ENCODE measurements around the gene SYT1.

GRCh38 chr12:79083181-79083580, 218.6 kb downstream of the SYT1 start:
- TF ChIP-seq, protein P1, sequence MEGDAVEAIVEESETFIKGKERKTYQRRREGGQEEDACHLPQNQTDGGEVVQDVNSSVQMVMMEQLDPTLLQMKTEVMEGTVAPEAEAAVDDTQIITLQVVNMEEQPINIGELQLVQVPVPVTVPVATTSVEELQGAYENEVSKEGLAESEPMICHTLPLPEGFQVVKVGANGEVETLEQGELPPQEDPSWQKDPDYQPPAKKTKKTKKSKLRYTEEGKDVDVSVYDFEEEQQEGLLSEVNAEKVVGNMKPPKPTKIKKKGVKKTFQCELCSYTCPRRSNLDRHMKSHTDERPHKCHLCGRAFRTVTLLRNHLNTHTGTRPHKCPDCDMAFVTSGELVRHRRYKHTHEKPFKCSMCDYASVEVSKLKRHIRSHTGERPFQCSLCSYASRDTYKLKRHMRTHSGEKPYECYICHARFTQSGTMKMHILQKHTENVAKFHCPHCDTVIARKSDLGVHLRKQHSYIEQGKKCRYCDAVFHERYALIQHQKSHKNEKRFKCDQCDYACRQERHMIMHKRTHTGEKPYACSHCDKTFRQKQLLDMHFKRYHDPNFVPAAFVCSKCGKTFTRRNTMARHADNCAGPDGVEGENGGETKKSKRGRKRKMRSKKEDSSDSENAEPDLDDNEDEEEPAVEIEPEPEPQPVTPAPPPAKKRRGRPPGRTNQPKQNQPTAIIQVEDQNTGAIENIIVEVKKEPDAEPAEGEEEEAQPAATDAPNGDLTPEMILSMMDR (conservative IDR thresholded peaks at IDR 0.05; ENCODE audit: low read depth in 2 of 2) = no peak
- TF ChIP-seq NANOG (IDR thresholded peaks at IDR 0.05; ENCODE audit: borderline replicate concordance) (no peak), POLR2AphosphoS5 (IDR thresholded peaks at IDR 0.05; ENCODE audit: low read depth) (no peak), EZH2phosphoT487 (IDR thresholded peaks at IDR 0.05; ENCODE audit: unreplicated experiment) (no peak), ZNF331 (CRISPR knock-in tag; IDR thresholded peaks at IDR 0.05; ENCODE audit: low read depth) (no peak), EZH2 (IDR thresholded peaks at IDR 0.05; ENCODE audit: low read depth, unreplicated experiment) (no peak), CREB1 (CRISPR knock-in tag; IDR thresholded peaks at IDR 0.05; ENCODE audit: low read depth) (no peak), ZNF114 (CRISPR knock-in tag; IDR thresholded peaks at IDR 0.05) (no peak)
- TF ChIP-seq, protein P2, sequence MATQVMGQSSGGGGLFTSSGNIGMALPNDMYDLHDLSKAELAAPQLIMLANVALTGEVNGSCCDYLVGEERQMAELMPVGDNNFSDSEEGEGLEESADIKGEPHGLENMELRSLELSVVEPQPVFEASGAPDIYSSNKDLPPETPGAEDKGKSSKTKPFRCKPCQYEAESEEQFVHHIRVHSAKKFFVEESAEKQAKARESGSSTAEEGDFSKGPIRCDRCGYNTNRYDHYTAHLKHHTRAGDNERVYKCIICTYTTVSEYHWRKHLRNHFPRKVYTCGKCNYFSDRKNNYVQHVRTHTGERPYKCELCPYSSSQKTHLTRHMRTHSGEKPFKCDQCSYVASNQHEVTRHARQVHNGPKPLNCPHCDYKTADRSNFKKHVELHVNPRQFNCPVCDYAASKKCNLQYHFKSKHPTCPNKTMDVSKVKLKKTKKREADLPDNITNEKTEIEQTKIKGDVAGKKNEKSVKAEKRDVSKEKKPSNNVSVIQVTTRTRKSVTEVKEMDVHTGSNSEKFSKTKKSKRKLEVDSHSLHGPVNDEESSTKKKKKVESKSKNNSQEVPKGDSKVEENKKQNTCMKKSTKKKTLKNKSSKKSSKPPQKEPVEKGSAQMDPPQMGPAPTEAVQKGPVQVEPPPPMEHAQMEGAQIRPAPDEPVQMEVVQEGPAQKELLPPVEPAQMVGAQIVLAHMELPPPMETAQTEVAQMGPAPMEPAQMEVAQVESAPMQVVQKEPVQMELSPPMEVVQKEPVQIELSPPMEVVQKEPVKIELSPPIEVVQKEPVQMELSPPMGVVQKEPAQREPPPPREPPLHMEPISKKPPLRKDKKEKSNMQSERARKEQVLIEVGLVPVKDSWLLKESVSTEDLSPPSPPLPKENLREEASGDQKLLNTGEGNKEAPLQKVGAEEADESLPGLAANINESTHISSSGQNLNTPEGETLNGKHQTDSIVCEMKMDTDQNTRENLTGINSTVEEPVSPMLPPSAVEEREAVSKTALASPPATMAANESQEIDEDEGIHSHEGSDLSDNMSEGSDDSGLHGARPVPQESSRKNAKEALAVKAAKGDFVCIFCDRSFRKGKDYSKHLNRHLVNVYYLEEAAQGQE (IDR thresholded peaks at IDR 0.05; ENCODE audit: unreplicated experiment) = no peak
